ENCODE measurements around the gene MARCHF3.

DNA sequence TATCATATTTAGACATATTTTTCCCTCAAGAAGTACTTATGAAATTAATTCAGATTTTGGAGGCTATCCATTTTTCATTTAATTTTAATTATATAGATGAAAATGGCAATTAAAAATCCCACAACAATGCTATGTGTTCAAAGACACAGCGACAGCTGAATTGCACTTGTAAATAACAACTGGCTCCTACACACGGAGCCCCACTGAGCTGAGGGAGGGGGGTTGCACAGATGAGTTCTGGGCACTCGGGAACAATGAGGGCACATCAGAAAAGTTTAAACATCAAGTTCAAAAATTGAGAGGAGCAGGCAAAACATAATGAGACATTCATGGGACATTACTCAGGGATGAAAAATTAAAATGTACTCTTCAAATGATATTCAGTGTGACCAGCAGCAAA, 104.9 kb downstream of the MARCHF3 start:
- TF ChIP-seq EZH2phosphoT487 (IDR thresholded peaks at IDR 0.05; ENCODE audit: low read length): no peak
- TF ChIP-seq, protein P1, sequence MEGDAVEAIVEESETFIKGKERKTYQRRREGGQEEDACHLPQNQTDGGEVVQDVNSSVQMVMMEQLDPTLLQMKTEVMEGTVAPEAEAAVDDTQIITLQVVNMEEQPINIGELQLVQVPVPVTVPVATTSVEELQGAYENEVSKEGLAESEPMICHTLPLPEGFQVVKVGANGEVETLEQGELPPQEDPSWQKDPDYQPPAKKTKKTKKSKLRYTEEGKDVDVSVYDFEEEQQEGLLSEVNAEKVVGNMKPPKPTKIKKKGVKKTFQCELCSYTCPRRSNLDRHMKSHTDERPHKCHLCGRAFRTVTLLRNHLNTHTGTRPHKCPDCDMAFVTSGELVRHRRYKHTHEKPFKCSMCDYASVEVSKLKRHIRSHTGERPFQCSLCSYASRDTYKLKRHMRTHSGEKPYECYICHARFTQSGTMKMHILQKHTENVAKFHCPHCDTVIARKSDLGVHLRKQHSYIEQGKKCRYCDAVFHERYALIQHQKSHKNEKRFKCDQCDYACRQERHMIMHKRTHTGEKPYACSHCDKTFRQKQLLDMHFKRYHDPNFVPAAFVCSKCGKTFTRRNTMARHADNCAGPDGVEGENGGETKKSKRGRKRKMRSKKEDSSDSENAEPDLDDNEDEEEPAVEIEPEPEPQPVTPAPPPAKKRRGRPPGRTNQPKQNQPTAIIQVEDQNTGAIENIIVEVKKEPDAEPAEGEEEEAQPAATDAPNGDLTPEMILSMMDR (IDR thresholded peaks at IDR 0.05; ENCODE audit: low read length): no peak

Measured in MM.1S (cell line).